ENCODE results near the gene RARB.

RARB gene

DNA sequence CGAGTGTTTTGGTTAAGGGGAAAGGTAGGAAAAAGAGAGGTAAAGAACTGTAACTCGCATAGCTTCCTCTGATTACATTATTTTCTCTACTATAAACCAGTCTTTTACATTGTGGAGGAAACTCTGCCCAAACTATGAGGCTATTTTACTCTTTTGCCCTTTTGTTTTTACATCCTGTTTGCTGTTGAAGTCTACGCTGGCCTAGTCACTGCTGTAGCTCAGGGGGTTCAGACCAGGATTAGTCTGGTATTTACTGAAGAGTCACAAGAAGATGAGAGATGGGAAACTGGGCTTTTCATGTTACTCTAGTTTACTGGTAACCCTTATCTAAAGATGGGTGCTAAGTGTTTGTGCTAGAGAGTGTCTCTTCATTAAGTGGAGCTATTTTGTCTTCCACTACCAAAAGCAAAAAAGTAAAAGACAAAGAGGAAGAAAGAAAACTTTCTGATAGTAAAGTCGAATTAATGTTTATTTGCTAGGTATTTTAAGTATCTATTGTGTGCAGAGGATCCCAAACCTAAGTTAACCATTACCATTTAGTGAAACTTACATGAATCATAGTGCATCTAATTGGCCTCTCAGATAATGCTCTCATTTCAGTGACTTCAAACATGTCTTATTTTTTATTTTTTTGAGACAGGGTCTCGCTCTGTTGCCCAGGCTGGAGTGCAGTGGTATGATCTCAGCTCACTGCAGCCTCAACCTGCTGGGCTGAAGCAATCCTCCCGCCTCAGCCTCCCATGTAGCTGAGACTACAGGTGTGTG, 10.9 kb downstream of the RARB start:
- no peak for DNase-seq
- in situ Hi-C loops (cut with HindIII; ENCODE audit: low pct_ligation_motif_present, low pct_unique_long_range_greater_than_20kb, low sequenced_read_pairs): no loop called here

DNA sequence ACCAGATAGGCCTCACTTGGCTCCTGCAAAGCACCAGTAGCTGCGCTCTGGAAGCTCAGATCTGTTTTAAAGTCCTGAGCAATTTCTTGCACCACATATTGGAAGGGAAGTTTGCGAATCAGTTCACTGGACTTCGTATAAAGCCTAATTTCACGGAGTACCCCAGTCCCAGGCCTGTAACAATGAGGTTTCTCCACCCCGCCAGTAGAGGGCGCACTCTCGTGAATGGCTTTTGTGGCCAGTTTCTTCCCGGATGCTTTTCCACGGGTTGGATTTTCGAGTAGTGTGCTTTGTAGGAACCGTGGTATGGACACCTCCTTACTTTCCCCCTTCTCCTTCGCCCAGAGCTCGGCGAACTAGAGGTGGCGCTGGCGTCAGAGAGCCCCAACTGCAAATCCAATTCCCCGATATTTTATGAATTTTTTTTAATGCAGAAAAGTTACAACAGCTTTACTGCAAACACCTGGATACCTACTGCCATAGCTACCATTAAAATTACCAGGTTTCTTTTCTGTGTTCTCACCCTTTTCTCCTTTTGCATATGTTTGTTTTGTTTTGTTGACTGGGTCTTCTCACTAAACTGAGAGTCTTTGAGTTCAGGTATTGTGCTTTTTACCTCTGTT, 13.3 kb downstream of the RARB start:
- DNase-seq: no peak
- in situ Hi-C loops (cut with HindIII; ENCODE audit: low pct_ligation_motif_present, low pct_unique_long_range_greater_than_20kb, low sequenced_read_pairs): no loop called here

DNA sequence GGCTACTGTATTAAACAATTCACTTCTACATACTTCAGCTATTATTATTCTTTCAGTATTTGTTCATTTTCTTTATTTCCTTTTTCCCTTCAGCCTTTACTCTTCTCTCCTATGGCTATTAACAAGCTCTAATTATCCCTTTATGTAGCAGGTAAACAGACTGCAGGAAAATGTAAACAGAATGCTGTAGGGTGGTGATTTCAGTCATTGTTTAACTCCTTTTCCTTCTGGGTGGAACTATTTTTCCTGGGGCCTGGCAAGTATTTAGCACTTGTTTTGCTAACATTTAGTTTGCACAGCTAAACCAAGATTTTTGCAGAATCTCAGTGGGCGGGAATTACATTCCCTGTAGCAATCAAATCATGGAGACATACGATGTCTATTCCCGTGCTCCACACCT, 14.4 kb downstream of the RARB start:
- in situ Hi-C loops (cut with HindIII; ENCODE audit: low pct_ligation_motif_present, low pct_unique_long_range_greater_than_20kb, low sequenced_read_pairs): no loop called here
- no peak for DNase-seq

DNA sequence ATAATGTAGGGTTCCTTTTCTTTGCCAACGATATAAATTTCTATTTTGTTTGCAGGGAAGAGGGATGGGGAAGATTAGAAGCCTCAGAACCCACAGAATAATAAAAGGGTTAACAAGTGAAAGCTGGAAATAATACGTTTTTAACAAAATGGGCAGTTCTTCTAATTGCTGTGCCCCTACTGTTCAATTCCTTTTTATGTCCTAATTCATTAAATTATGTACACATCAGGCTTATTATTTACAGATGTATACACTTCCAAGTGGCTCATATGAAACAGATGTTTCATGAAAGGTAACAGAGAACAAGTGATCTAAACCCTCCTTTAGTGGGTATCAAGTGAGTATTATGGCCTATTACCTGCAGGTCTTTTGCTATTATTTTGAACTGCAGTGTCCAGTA, 16.2 kb downstream of the RARB start:
- DNase-seq: no peak
- in situ Hi-C loops (cut with HindIII; ENCODE audit: low pct_ligation_motif_present, low pct_unique_long_range_greater_than_20kb, low sequenced_read_pairs): no loop called here

DNA sequence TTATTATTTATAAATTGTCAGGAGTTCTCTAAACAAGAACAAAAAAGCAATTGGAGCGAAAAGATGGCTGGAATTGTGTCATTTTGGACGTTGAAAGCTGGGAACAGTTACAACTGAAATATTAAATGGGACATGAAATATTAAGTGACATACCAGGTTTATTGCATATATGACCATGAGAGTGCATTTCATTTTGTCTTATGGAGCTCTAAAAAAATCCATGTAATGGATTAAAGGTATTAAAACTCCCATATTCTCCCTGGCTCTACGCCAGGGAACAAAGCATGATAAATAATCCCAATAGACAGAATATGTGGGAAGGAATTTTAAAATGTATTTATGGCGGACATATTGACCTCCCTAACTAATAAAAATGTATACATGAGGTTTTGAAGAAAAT, 17.7 kb downstream of the RARB start:
- DNase-seq: no peak
- in situ Hi-C loops (cut with HindIII; ENCODE audit: low pct_ligation_motif_present, low pct_unique_long_range_greater_than_20kb, low sequenced_read_pairs): no loop called here

DNA sequence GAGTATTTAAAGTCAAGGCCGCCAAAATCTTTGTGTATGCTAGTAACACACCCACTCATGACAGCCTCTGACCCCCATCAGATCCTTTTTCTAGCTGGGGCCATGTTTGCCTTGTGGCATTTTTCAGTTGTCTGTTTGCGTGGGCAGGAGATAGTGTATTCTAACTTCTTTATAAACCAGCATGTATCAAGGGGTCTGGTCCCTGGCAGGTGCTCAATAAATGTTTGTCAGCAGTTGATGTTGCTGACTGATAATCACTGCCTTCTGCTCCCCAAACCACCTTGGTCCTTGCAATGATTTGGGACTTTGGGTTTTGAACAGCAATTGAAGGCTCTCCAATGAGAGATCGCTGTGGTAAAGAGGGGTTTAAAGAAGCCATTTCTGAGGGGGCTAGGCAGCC, 19.2 kb downstream of the RARB start:
- no peak for DNase-seq

DNA sequence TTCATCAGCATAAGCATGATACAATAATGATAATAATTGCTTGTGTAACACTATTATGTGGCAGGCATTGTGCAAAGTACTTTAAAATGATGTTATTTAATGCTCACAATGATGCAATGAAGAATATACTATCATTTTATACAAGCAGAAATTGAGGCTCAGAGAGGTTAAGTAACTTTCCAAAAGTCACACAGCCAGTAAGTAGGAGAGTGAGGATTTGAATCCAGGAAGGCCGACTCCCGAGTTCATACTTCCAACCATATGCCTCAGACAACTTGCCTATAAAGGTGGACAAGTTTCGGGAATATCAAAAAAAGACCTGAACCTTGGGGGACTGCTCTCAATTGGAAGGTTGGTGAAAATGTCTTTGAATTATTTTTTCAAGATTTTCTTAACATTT, 19.9 kb downstream of the RARB start:
- in situ Hi-C loops (cut with HindIII; ENCODE audit: low pct_ligation_motif_present, low pct_unique_long_range_greater_than_20kb, low sequenced_read_pairs): no loop called here
- no peak for DNase-seq

More for the DNA sequence above, 19.2 kb downstream of the RARB start:
- in situ Hi-C loops (cut with HindIII; ENCODE audit: low pct_ligation_motif_present, low pct_unique_long_range_greater_than_20kb, low sequenced_read_pairs): no loop called here

DNA sequence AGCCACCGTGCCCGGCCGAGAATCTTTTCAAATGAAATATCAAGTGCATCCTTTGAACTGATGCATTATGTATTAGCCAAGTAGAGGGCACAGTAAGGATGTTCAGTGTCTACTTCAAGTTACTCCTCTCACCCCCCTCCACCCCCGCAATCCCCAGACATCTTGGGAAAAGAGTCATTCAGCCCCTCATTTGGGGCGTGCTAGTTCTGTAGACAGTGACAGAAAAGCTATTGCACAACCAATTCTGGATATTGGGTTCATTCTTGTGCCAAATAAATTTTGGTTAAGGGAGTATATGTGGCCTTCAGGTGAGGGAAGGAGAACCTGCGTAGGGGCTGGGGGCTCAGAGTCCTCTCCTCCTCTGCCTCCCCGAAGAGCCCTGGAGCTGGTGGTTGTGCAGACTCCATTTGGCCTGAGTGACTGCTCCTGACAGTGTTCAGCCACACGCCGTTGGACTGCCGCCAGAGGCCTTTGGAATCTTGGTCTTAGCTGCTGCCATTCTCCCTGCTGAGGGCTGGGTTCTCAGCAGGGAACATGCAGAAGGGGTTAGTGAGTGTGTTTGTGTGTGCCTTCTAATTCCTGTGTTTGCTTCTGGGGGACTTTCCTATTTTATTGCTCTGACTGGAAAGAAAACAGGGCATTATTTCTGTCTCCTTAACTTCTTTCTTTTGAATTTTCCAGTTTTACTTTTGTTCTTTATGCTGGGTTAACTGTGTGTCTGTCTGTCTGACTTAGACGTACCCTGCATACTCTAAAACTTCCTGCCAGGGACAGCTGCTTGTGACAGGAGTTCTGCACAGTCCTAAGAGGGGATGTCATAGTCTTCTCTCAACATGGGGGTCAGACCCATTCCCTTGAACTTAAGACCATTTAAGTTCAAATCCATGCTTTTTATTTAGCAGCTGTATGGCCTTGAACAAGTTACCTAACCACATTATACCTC, 21.0 kb downstream of the RARB start:
- in situ Hi-C loops (cut with HindIII; ENCODE audit: low pct_ligation_motif_present, low pct_unique_long_range_greater_than_20kb, low sequenced_read_pairs): no loop called here

DNA sequence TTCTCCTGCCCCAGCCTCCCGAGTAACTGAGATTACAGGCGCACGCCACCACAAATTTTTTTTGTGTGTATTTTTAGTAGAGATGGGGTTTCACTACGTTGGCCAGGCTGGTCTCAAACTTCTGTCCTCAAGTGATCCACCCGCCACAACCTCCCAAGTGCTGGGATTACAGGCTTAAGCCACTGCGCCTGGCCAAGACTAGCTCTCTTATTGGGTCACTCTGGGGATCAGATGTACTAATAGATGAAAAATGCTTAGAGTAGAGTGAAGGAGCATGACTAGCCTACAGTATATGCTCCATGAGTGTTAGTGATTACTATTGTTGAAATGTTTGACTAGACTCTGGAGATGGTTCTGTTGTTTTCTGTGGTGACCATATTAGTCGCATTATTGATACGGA, 21.8 kb downstream of the RARB start:
- DNase-seq: no peak
- in situ Hi-C loops (cut with HindIII; ENCODE audit: low pct_ligation_motif_present, low pct_unique_long_range_greater_than_20kb, low sequenced_read_pairs): no loop called here

More for the DNA sequence above, 21.0 kb downstream of the RARB start:
- DNase-seq: peak; percentile 35

DNA sequence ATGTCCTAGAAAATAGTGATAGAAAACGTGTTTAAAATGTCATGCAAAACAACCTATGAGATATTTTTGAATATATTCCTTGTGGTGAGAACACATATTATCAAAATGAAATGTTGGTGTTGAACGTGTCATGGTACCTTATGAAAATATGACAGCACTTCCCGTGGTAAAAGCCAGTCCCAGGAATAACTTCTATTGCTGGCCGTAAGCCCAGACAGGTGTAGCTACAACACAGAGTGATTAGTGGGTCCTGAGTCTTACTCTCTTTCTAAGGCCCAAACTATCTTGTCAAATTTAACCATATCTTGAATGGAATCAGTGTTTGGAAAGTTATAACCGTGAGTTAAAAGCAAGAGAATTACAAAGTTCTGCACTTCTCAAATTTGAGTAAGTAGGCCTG, 24.1 kb downstream of the RARB start:
- in situ Hi-C loops (cut with HindIII; ENCODE audit: low pct_ligation_motif_present, low pct_unique_long_range_greater_than_20kb, low sequenced_read_pairs): no loop called here
- no peak for DNase-seq

DNA sequence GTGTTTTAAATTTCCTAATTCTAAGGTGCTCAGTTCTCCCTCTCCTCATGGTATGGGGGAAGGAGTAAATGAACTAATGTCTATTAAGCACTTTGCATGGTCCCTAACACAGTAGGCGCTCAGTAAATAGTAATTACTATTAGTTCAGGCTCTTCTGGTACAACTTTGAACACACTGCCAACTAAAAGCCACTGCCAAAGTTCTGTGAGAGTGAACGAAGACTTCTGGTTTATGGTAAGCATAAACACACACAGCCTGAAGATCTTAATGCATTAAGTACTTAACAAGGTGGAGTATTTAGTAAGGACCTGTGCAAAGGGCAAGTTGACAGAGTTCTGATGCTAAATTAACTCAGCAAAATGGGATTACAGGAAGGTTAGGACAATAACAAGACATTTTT, 24.7 kb downstream of the RARB start:
- no peak for DNase-seq
- in situ Hi-C loops (cut with HindIII; ENCODE audit: low pct_ligation_motif_present, low pct_unique_long_range_greater_than_20kb, low sequenced_read_pairs): no loop called here

DNA sequence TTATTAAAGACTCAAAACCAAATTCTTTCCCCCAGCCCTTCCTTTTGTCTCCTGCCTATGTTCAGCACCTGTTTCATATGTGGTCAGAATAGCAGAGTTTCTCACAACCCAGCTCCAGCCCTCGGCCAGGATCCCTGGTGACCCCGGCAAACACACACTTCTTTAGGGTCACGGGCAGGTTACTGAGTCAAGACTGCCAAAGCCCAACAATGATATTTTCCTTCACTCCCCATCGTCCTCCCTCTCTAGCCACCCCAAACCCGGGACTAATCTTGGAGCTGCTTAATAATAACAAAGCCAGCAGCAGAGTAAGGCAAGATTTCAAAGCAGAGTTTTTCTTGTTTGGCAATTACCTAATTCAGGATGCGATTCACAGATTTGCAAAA, 25.5 kb downstream of the RARB start:
- in situ Hi-C loops (cut with HindIII; ENCODE audit: low pct_ligation_motif_present, low pct_unique_long_range_greater_than_20kb, low sequenced_read_pairs): no loop called here
- DNase-seq: no peak

DNA sequence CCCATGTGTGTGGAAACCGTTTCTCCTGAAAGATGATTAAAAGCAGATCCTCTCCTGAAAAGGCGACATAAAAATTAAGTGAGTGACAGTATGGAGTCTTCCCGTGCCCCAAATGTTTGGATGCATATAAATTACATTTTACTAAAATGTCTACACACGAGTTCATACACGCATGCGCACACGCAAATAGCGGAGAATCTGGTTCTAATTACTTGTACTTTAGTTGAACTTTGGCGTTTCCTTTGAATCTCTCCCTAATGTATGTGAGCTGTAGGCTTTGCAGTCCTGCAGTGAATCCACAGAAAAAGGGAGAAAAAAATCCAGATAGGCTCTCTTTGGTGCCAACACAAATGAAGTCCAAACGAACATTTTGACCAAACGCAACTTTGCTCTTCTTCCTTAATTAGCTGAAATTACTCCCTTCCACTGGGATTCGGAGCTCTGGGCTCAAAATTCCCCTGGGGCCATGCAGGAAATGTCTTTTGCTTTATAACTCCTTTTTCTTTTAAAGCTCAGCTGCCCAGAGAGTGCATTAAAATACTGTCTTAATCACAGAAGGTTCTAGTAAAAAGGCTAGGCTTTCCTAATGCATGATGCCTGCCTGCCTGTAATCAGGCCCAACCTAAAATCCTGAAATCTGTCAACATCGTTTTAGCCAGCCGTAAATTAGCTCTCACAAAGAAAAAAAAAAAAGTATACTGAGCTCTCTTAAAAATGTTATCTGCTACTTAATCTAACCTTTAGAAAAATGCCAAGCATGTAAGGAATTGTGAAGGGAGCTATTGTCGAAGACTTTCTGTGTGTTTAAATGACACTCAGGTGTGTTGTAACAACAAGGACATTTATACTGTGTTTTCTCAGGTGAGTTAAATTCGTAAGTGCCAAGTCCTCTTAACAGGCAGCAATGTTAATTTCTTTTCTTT, 26.2 kb downstream of the RARB start:
- in situ Hi-C loops (cut with HindIII; ENCODE audit: low pct_ligation_motif_present, low pct_unique_long_range_greater_than_20kb, low sequenced_read_pairs): no loop called here
- no peak for DNase-seq

DNA sequence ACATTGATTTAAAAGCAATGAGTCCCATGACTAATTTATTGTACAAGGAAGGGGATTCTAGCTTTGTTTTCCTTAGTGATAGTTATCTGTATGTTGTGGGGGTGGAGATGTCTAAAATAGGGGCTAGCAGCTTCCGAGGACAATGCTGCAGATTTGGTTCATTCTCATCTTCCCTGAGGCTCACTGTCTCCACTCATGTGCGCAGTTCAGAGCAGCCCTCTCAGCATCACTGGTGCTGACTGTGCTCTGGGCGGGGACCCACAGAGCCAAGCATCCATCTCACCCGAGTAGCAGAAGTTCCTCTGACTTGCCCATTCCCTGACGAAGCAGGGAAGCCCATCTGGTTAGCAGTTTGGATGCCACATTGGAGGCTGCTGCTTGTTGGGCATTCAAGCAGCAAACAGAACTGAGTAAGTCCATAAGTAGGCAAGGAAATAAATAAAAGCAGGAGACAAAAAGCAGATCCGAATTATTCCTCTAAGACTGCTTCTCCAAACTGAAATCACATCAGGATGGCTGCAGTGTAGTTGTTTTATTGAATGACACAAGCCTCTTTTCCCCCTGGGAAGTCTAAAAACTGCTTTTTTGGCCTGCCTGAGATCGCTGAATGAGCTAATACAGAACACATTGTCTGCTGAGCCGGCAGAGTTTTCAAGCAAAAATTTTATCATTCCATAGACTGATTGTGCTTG, 27.5 kb downstream of the RARB start:
- in situ Hi-C loops (cut with HindIII; ENCODE audit: low pct_ligation_motif_present, low pct_unique_long_range_greater_than_20kb, low sequenced_read_pairs): no loop called here
- DNase-seq: no peak

DNA sequence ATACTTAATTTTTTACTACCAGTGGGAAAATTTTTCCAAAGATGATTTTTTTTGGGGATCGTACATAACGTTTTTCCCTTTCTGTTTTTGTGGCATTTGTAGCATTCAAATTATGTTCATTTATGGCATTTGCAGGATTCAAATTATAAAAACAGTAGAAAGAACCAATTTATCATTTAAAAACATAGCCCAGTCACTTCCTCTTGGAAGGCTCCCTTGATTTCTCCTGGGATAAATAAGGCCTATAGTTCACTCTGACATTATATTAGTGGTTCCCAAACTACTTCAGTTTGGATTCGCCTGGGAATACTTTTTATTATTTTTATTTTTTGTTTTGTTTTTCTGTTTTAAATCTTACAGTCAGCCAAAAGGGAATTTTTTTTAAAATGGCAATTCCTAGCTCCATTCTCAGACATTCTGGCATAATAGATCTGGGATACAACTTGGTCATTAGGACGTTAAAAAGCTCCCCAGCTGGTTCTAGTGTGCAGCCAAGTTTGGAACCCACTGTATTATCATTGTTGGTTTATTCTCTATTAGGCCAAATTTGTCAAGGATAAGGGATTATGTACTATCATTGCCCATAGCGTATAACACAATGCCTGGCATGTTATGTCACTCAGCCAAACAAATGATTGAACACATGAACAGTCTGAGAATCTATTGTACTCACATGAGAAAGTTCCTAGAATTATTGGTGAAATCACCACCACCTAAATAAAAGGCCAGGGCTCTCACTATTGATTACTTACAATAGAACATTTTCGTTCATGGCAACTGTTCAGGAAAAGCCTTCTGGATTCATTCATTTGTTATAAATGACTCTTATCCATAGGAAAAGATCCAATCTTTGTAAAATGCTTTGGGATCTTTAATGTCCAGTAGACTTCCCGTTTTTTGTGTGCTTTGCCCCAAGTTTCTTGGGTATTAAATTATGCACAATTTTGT, 28.9 kb downstream of the RARB start:
- no peak for DNase-seq
- in situ Hi-C loops (cut with HindIII; ENCODE audit: low pct_ligation_motif_present, low pct_unique_long_range_greater_than_20kb, low sequenced_read_pairs): no loop called here

DNA sequence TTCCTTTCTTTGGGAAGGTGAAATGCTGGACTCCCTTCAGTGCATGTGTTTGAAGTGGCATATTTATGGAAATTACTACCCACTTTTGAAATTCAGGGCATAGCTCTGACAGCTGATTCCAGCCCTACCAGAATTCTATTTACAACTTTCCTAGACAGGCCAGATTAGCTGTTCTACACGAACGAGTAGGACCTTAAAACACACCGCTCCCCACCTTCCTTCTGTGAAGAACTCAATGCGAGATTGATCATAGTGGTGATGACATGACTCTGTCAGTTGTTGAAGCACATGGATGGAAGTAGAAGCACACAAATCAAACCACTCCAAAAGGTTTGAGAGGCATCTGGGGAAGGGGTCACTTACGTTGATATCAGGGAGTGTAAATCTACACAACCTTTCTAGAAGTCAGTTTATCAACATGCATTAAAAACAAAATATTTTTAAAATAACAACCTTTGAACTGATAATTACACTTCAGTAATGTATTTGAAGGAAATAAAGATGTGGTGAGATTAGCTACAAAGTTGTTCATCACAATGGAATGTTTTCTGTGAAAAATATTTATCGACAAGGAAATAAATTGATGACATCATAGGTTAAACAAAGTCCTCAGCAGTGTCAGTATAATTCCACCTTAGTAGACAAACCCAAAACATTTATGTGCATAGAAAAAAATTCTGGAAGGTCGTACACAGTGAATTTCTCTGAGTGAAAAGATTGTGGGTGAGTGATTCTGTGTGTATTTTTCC, 29.8 kb downstream of the RARB start:
- in situ Hi-C loops (cut with HindIII; ENCODE audit: low pct_ligation_motif_present, low pct_unique_long_range_greater_than_20kb, low sequenced_read_pairs): no loop called here
- no peak for DNase-seq
